Activated T-helper 2 cell treated with anti-CD3 and anti-CD28 coated beads, Interferon-gamma antibody, Interleukin-2, Interleukin-4, amounts not matched to agents 10 μg/mL and 5 μg/mL and 100 μg/mL, durations not matched to agents 14 hours and 24 hours and 36 hours (primary cell): ENCODE results near the gene DRGX. TPM values are rescaled to one million over a fixed set of nuclear protein-coding genes. Genes with fewer than 3 reads are reported as not detected.

Experiments used
- DNase-seq: peaks from one replicate; pipeline ENCODE4 v3.0.0; 2021; ENCODE audit warnings: low spot score
- H3K27ac Mint-ChIP-seq: one replicate; pipeline ENCODE4 v1.8.0; 2021; ENCODE audit warnings: mixed read lengths
- H3K27me3 Mint-ChIP-seq: one replicate; pipeline ENCODE4 v1.8.0; 2021; ENCODE audit warnings: low read depth, mixed read lengths
- H3K36me3 Mint-ChIP-seq: one replicate; pipeline ENCODE4 v1.8.0; 2021; ENCODE audit warnings: low read depth, mixed read lengths
- H3K4me1 Mint-ChIP-seq: one replicate; pipeline ENCODE4 v1.8.0; 2021; ENCODE audit warnings: low read depth, mixed read lengths
- H3K4me3 Mint-ChIP-seq: one replicate; pipeline ENCODE4 v1.8.0; 2021; ENCODE audit warnings: low read depth, mild to moderate bottlenecking, moderate library complexity, mixed read lengths
- H3K9me3 Mint-ChIP-seq: one replicate; pipeline ENCODE4 v1.8.0; 2021; ENCODE audit warnings: mixed read lengths
- intact Hi-C: fragments of 100-400 bp; cut with micrococcal nuclease; formaldehyde crosslinking; loops from one replicate; pipeline ENCODE4 v1.15.1; 2023
- total RNA-seq: library from RNA; stranded (reverse); gene quantifications from 2 replicates; pipeline ENCODE4 v1.2.3, GENCODE V29; 2022

Gene DRGX
- total RNA-seq, 1 donor from 2014 or later, result not detected

DNA sequence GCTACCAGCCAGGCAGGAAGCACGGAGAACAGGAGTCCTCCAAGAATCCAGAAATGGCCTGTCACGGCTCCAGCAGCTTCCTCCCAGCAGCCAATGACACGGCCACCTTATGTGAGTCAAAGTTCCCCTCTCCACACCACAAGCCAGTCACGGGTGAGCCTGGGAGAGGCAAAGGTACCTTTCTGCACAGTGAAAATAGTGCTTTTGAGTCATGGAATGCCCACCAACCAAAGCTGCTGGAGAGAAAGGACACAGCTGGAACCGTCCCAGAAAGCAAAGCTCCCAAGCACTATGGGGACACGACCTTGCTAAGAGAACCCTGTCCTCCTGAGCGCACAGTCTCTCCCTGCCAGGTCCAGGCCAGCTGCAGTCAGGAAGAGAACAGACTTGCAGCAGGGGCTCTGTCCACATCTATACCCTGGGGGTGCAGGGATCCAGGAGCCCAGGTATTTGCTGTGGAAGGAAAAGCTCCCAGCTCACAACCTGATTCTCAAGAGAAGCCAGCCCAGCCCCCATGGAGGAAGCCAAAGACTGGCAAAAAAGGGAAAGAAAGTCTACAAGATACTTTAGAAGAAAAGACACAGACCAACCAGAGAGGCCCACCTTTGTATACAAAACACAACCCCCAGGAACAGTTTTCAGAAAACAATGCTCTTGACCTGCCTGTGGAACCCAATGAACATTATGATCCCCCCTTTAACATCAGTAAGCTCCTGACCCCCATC is 72.6 kb downstream of the DRGX start:
- H3K27me3 Mint-ChIP-seq, result no peaks in the 10 kb centered on the region
- intact Hi-C loops, result no loop called here

GRCh38 chr10:49322371-49323170 is 73.3 kb downstream of the DRGX start:
- no peaks in the 10 kb centered on the region for H3K4me1 Mint-ChIP-seq
- intact Hi-C loops, result no loop called here
- no peaks in the 10 kb centered on the region for H3K36me3 Mint-ChIP-seq
- no peak for DNase-seq
- no peak overlapping the region for H3K4me3 Mint-ChIP-seq
- no peaks in the 10 kb centered on the region for H3K27me3 Mint-ChIP-seq
- H3K27ac Mint-ChIP-seq, result no peak overlapping the region
- no peaks in the 10 kb centered on the region for H3K9me3 Mint-ChIP-seq

More for the DNA sequence above, 72.6 kb downstream of the DRGX start:
- DNase-seq, result no peak
- Mint-ChIP-seq H3K36me3 (no peaks in the 10 kb centered on the region), H3K9me3 (no peaks in the 10 kb centered on the region), H3K4me1 (no peaks in the 10 kb centered on the region), H3K27ac (no peak overlapping the region), H3K4me3 (no peak overlapping the region)

GRCh38 chr10:49321021-49321420 is 74.9 kb downstream of the DRGX start:
- DNase-seq, result no peak
- Mint-ChIP-seq H3K36me3 (no peaks in the 10 kb centered on the region), H3K4me3 (no peak overlapping the region), H3K27me3 (peaks cover 3% of the 10 kb centered on the region), H3K27ac (no peak overlapping the region), H3K9me3 (no peaks in the 10 kb centered on the region), H3K4me1 (no peaks in the 10 kb centered on the region)
- intact Hi-C loops, result no loop called here

GRCh38 chr10:49320191-49320590 is 75.7 kb downstream of the DRGX start:
- Mint-ChIP-seq H3K9me3 (no peaks in the 10 kb centered on the region), H3K27ac (no peak overlapping the region), H3K27me3 (peaks cover 3% of the 10 kb centered on the region), H3K36me3 (no peaks in the 10 kb centered on the region), H3K4me3 (no peak overlapping the region), H3K4me1 (no peaks in the 10 kb centered on the region)
- intact Hi-C loops, result no loop called here
- DNase-seq, result no peak

DNA sequence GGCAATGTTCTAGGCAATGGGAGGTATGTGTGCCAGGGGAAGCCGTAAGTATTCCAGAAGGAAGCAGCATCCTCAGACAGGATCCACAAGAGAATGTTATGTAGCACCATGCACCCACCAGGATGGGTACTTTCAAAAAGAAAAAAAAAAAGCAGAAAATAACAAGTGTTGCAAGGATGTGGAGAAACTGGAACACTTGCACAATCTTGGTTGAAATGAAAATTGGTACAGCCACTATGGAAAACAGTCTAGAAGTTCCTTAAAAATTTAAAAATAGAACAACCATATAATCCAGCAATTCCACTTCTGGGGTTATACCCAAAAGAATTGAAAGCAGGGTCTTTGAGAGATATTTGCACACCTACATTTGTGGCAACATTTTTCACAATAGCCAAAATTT is 76.7 kb downstream of the DRGX start:
- Mint-ChIP-seq H3K27ac (no peak overlapping the region), H3K4me3 (no peak overlapping the region), H3K27me3 (peaks cover 3% of the 10 kb centered on the region), H3K36me3 (no peaks in the 10 kb centered on the region), H3K9me3 (no peaks in the 10 kb centered on the region), H3K4me1 (no peaks in the 10 kb centered on the region)
- intact Hi-C loops, result loop anchor here (10.0 kb wide), 1 partner anchor 216 kb away; the partner anchor contains the start of gene ERCC6
- DNase-seq, result no peak

GRCh38 chr10:49318755-49319154 is 77.1 kb downstream of the DRGX start:
- Mint-ChIP-seq H3K27ac (no peak overlapping the region), H3K36me3 (no peaks in the 10 kb centered on the region), H3K4me1 (no peaks in the 10 kb centered on the region), H3K4me3 (no peak overlapping the region), H3K9me3 (no peaks in the 10 kb centered on the region), H3K27me3 (peaks cover 5% of the 10 kb centered on the region)
- no peak for DNase-seq
- intact Hi-C loops, result loop anchor here (10.0 kb wide), 1 partner anchor 216 kb away; the partner anchor contains the start of gene ERCC6

GRCh38 chr10:49318028-49318427 is 77.9 kb downstream of the DRGX start:
- intact Hi-C loops, result loop anchor here (10.0 kb wide), 1 partner anchor 217 kb away; the partner anchor contains the start of gene ERCC6
- H3K36me3 Mint-ChIP-seq, result no peaks in the 10 kb centered on the region
- no peak overlapping the region for H3K4me3 Mint-ChIP-seq
- no peaks in the 10 kb centered on the region for H3K9me3 Mint-ChIP-seq
- H3K4me1 Mint-ChIP-seq, result no peaks in the 10 kb centered on the region
- peaks cover 11% of the 10 kb centered on the region for H3K27me3 Mint-ChIP-seq
- DNase-seq, result no peak
- H3K27ac Mint-ChIP-seq, result no peak overlapping the region

- Mint-ChIP-seq H3K9me3 (no peaks in the 10 kb centered on the region), H3K4me3 (no peak overlapping the region), H3K4me1 (peaks cover 15% of the 10 kb centered on the region), H3K27me3 (peaks cover 15% of the 10 kb centered on the region), H3K36me3 (no peaks in the 10 kb centered on the region), H3K27ac (no peak overlapping the region)
- no peak for DNase-seq
- intact Hi-C loops, result loop anchor here (5.0 to 10.0 kb wide), 3 partner anchors 42 to 238 kb away; partner anchors contain the start of gene ERCC6
These were observed 81.1 kb downstream of the DRGX start for GRCh38 chr10:49314806-49315205.

Other genes starting within 250 kb of the DRGX start
- 53.2 and 58.4 TPM in 2 replicates for gene TMEM273, start 207.7 kb downstream of the DRGX start, total RNA-seq
- not detected in 2 replicates for gene C10orf71, start 96.9 kb downstream of the DRGX start, total RNA-seq
- 22.7 and 26.2 TPM in 2 replicates for gene ERCC6, start 143.0 kb upstream of the DRGX start, total RNA-seq
- gene SLC18A3, start 214.2 kb upstream of the DRGX start, total RNA-seq, result 0.18 and 0.32 TPM in 2 replicates
- 2.2 and 2.5 TPM in 2 replicates for gene CHAT, start 217.9 kb upstream of the DRGX start, total RNA-seq